ENCODE results near the gene SF3B1.

DNA sequence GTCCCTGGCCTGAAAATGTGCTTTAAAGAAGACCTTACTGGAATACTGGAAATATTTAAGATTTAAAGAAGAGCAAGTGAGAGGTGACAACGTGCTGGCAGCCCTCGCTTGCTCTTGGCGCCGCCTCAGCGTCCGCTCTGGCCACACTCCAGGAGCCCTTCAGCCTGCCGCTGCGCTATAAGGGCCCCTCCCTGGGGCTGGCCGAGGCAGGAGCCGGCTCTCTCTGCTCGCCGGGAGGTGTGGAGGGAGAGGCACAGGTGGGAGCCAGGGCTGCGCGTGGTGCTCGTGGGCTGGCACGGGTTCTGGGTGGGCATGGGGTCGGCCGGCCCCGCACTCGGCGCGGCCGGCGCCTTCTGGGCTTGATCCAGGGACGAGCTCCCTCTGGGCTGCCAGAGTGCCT is 15.6 kb upstream of the SF3B1 start:
- TF ChIP-seq, protein P1, sequence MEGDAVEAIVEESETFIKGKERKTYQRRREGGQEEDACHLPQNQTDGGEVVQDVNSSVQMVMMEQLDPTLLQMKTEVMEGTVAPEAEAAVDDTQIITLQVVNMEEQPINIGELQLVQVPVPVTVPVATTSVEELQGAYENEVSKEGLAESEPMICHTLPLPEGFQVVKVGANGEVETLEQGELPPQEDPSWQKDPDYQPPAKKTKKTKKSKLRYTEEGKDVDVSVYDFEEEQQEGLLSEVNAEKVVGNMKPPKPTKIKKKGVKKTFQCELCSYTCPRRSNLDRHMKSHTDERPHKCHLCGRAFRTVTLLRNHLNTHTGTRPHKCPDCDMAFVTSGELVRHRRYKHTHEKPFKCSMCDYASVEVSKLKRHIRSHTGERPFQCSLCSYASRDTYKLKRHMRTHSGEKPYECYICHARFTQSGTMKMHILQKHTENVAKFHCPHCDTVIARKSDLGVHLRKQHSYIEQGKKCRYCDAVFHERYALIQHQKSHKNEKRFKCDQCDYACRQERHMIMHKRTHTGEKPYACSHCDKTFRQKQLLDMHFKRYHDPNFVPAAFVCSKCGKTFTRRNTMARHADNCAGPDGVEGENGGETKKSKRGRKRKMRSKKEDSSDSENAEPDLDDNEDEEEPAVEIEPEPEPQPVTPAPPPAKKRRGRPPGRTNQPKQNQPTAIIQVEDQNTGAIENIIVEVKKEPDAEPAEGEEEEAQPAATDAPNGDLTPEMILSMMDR (CRISPR knock-in tag; IDR thresholded peaks at IDR 0.05): no peak
- TF ChIP-seq POLR2A (IDR thresholded peaks at IDR 0.05; ENCODE audit: insufficient read depth in 1 of 2, low read depth in 2 of 2, low read length in 2 of 2): no peak
- no peak for TF ChIP-seq ZNF629 (CRISPR knock-in tag; conservative IDR thresholded peaks at IDR 0.05)
- no peak for TF ChIP-seq ZNF761 (CRISPR knock-in tag; conservative IDR thresholded peaks at IDR 0.05)
- no peak for TF ChIP-seq GABPA (IDR thresholded peaks at IDR 0.05; ENCODE audit: low read depth, low read length)
- TF ChIP-seq GABPA (CRISPR knock-in tag; IDR thresholded peaks at IDR 0.05; ENCODE audit: low read depth): no peak
- TF ChIP-seq JUND (CRISPR knock-in tag; IDR thresholded peaks at IDR 0.05): no peak
- TF ChIP-seq, protein P2, sequence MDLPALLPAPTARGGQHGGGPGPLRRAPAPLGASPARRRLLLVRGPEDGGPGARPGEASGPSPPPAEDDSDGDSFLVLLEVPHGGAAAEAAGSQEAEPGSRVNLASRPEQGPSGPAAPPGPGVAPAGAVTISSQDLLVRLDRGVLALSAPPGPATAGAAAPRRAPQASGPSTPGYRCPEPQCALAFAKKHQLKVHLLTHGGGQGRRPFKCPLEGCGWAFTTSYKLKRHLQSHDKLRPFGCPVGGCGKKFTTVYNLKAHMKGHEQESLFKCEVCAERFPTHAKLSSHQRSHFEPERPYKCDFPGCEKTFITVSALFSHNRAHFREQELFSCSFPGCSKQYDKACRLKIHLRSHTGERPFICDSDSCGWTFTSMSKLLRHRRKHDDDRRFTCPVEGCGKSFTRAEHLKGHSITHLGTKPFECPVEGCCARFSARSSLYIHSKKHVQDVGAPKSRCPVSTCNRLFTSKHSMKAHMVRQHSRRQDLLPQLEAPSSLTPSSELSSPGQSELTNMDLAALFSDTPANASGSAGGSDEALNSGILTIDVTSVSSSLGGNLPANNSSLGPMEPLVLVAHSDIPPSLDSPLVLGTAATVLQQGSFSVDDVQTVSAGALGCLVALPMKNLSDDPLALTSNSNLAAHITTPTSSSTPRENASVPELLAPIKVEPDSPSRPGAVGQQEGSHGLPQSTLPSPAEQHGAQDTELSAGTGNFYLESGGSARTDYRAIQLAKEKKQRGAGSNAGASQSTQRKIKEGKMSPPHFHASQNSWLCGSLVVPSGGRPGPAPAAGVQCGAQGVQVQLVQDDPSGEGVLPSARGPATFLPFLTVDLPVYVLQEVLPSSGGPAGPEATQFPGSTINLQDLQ (CRISPR knock-in tag; IDR thresholded peaks at IDR 0.05): no peak
- no peak for TF ChIP-seq ZNF720 (CRISPR knock-in tag; IDR thresholded peaks at IDR 0.05)
- TF ChIP-seq, protein P3, sequence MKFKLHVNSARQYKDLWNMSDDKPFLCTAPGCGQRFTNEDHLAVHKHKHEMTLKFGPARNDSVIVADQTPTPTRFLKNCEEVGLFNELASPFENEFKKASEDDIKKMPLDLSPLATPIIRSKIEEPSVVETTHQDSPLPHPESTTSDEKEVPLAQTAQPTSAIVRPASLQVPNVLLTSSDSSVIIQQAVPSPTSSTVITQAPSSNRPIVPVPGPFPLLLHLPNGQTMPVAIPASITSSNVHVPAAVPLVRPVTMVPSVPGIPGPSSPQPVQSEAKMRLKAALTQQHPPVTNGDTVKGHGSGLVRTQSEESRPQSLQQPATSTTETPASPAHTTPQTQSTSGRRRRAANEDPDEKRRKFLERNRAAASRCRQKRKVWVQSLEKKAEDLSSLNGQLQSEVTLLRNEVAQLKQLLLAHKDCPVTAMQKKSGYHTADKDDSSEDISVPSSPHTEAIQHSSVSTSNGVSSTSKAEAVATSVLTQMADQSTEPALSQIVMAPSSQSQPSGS (CRISPR knock-in tag; IDR thresholded peaks at IDR 0.05): no peak
- TF ChIP-seq HNRNPL (IDR thresholded peaks at IDR 0.05; ENCODE audit: low read depth, low read length): no peak
- TF ChIP-seq, protein P4, sequence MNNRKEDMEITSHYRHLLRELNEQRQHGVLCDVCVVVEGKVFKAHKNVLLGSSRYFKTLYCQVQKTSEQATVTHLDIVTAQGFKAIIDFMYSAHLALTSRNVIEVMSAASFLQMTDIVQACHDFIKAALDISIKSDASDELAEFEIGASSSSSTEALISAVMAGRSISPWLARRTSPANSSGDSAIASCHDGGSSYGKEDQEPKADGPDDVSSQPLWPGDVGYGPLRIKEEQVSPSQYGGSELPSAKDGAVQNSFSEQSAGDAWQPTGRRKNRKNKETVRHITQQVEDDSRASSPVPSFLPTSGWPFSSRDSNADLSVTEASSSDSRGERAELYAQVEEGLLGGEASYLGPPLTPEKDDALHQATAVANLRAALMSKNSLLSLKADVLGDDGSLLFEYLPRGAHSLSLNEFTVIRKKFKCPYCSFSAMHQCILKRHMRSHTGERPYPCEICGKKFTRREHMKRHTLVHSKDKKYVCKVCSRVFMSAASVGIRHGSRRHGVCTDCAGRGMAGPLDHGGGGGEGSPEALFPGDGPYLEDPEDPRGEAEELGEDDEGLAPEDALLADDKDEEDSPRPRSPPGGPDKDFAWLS (CRISPR knock-in tag; IDR thresholded peaks at IDR 0.05; ENCODE audit: borderline replicate concordance): no peak
- TF ChIP-seq, protein P5, sequence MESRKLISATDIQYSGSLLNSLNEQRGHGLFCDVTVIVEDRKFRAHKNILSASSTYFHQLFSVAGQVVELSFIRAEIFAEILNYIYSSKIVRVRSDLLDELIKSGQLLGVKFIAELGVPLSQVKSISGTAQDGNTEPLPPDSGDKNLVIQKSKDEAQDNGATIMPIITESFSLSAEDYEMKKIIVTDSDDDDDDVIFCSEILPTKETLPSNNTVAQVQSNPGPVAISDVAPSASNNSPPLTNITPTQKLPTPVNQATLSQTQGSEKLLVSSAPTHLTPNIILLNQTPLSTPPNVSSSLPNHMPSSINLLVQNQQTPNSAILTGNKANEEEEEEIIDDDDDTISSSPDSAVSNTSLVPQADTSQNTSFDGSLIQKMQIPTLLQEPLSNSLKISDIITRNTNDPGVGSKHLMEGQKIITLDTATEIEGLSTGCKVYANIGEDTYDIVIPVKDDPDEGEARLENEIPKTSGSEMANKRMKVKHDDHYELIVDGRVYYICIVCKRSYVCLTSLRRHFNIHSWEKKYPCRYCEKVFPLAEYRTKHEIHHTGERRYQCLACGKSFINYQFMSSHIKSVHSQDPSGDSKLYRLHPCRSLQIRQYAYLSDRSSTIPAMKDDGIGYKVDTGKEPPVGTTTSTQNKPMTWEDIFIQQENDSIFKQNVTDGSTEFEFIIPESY (CRISPR knock-in tag; IDR thresholded peaks at IDR 0.05): no peak
- no peak for TF ChIP-seq TCF12 (IDR thresholded peaks at IDR 0.05)
- no peak for TF ChIP-seq TCF12 (CRISPR knock-in tag; IDR thresholded peaks at IDR 0.05)
